HEK293T (cell line): Measurements from ENCODE around the gene NUF2.
"Not testable (repeated sequence)": the region's sequence is repeated elsewhere in the genome, so short reads cannot be mapped to it uniquely, and the experiment has no call there.

Experiments used
- CTCF ChIA-PET: fragments of 350-600 bp; formaldehyde crosslinking; extraction: SDS; loops from one replicate; lab custom pipeline; 2021; ENCODE audit warnings: antibody characterized with exemption, inconsistent platforms; lab: Yijun Ruan, JAX
- POLR2A ChIA-PET: fragments of 350-600 bp; formaldehyde crosslinking; extraction: SDS; loops from one replicate; lab custom pipeline; 2020; ENCODE audit warnings: antibody characterized with exemption, inconsistent platforms; lab: Yijun Ruan, JAX
- DNase-seq: peaks from one replicate; pipeline ENCODE4 v3.0.0; 2012; ENCODE audit warnings: mixed read lengths; ENCODE audit errors: extremely low spot score
- ARNT ChIP-seq: fragments of 450-650 bp; IDR thresholded peaks from 2 replicates; pipeline ENCODE4 v1.6.1; 2017; ENCODE audit warnings: mild to moderate bottlenecking
- BHLHE40 ChIP-seq: fragments of 450-650 bp; IDR thresholded peaks from 2 replicates; pipeline ENCODE4 v1.6.1; 2016; ENCODE audit warnings: mild to moderate bottlenecking, moderate library complexity, borderline replicate concordance
- CTBP1 ChIP-seq: fragments of 450-650 bp; IDR thresholded peaks from 2 replicates; pipeline ENCODE4 v1.6.1; 2016; ENCODE audit warnings: borderline replicate concordance
- ELF4 ChIP-seq: fragments of 450-650 bp; IDR thresholded peaks from 2 replicates; pipeline ENCODE4 v1.6.1; 2017; ENCODE audit warnings: antibody characterized with exemption
- FOXA1 ChIP-seq: fragments of 450-650 bp; IDR thresholded peaks from 2 replicates; pipeline ENCODE4 v1.6.1; 2016; ENCODE audit warnings: mild to moderate bottlenecking
- FOXK2 ChIP-seq: fragments of 450-650 bp; IDR thresholded peaks from 2 replicates; pipeline ENCODE4 v1.6.1; 2016; ENCODE audit warnings: mild to moderate bottlenecking
- FOXM1 ChIP-seq: fragments of 450-650 bp; IDR thresholded peaks from 2 replicates; pipeline ENCODE4 v1.6.1; 2017; ENCODE audit warnings: mild to moderate bottlenecking, borderline replicate concordance
- HDGF ChIP-seq: fragments of 450-650 bp; IDR thresholded peaks from 2 replicates; pipeline ENCODE4 v1.6.1; 2017; ENCODE audit warnings: antibody characterized with exemption, borderline replicate concordance
- L3MBTL2 ChIP-seq: fragments of 450-650 bp; conservative IDR thresholded peaks from 2 replicates; pipeline ENCODE4 v1.6.1; 2016; ENCODE audit warnings: mild to moderate bottlenecking
- LEF1 ChIP-seq: fragments of 450-650 bp; IDR thresholded peaks from 2 replicates; pipeline ENCODE4 v1.6.1; 2017; ENCODE audit warnings: mild to moderate bottlenecking, borderline replicate concordance
- NFRKB ChIP-seq: fragments of 450-650 bp; IDR thresholded peaks from 2 replicates; pipeline ENCODE4 v1.6.1; 2016; ENCODE audit warnings: mild to moderate bottlenecking, moderate library complexity
- PKNOX1 ChIP-seq: fragments of 450-650 bp; IDR thresholded peaks from 2 replicates; pipeline ENCODE4 v1.6.1; 2016
- SP1 ChIP-seq: fragments of 450-650 bp; IDR thresholded peaks from 2 replicates; pipeline ENCODE4 v1.6.1; 2017
- SUZ12 ChIP-seq: fragments of 450-650 bp; IDR thresholded peaks from 2 replicates; pipeline ENCODE4 v1.6.1; 2016; ENCODE audit warnings: mild to moderate bottlenecking
- TARDBP ChIP-seq: fragments of 450-650 bp; IDR thresholded peaks from 2 replicates; pipeline ENCODE4 v1.6.1; 2016
- ZNF384 ChIP-seq: fragments of 450-650 bp; IDR thresholded peaks from 2 replicates; pipeline ENCODE4 v1.6.1; 2016

The NUF2 gene

GRCh38 chr1:163321311-163322305 is at the start of gene NUF2:
Gene NUF2 (plus strand): TSS chr1:163321954. CDS start chr1:163326052, 4,098 bp downstream.
- ChIA-PET POLR2A (interaction anchor here (0.9 to 1.5 kb wide), 5 partner anchors 11 to 461 kb away, joined by 3 to 4 read pairs (median 3); partner anchors contain the start of gene CCDC190), CTCF (no interaction called here)
- DNase-seq: peak; percentile 97
- TF ChIP-seq NFRKB (peak; percentile 59; the same call in 1 of the 2 replicates), ZNF384 (no peak), PKNOX1 (peak; percentile 89), SUZ12 (no peak), CTBP1 (peak; percentile 98), FOXK2 (peak; percentile 91), L3MBTL2 (peak; percentile 98), ARNT (peak; percentile 90), BHLHE40 (no peak), FOXA1 (no peak), TARDBP (no peak), HDGF (no peak), ELF4 (peak; percentile 61), LEF1 (peak; percentile 71; the same call in 1 of the 2 replicates), SP1 (0 out of 2 replicates have a peak, but pooled peaks have one; percentile 17), FOXM1 (peak; percentile 97)

- ChIA-PET POLR2A (no interaction called here), CTCF (no interaction called here)
- no peak for DNase-seq
- no peak for TF ChIP-seq ARNT
- no peak for TF ChIP-seq HDGF
- no peak for TF ChIP-seq L3MBTL2
- TF ChIP-seq TARDBP: no peak
These were observed 47.9 kb upstream of the NUF2 start for GRCh38 chr1:163273766-163274441.

DNA sequence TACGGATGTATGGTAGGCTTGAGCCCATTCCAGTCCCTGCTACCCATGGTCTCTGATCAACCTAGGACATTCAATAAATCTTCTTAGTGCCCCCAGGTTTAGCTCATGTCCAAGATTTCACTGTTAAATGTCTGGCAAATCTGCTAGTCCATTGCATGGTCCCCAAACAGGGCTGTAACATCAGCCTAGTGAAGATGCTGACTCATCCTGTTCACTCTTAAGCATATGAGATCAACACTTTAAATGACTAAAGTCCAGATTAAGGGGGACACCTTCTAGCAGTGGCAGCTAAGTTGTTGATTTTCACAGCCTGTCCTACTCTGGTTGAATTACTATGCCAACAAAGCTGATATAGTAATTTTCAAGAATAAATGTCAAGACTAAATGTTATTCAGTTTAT is 46.5 kb upstream of the NUF2 start:
- DNase-seq: no peak
- ChIA-PET POLR2A (no interaction called here), CTCF (no interaction called here)
- TF ChIP-seq PKNOX1: no peak
- no peak for TF ChIP-seq ARNT
- no peak for TF ChIP-seq BHLHE40
- no peak for TF ChIP-seq FOXM1
- no peak for TF ChIP-seq HDGF
- no peak for TF ChIP-seq ELF4

- TF ChIP-seq TARDBP (no peak), SP1 (no peak), ARNT (no peak), CTBP1 (no peak), FOXA1 (no peak)
- ChIA-PET POLR2A (no interaction called here), CTCF (no interaction called here)
- no peak for DNase-seq
These were observed 43.2 kb upstream of the NUF2 start for GRCh38 chr1:163278602-163279001.

DNA sequence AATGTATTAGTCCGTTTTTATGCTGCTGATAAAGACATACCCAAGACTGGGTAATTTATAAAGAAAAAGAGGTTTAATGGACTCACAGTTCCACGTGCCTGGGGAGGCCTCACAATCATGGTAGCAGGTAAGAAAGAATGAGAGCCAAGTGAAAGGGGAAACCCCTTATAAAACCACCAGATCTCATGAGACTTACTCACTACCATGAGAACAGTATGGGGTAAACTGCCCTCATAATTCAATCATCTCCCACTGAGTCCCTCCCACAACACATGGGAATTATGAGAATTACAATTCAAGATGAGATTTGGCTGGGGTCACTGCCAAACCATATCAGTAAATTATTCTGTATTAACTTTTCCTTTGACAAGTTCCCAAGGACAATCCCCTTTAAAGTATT is 36.9 kb upstream of the NUF2 start:
- CTCF ChIA-PET, DNase-seq, POLR2A ChIA-PET: not testable (repeated sequence)

DNA sequence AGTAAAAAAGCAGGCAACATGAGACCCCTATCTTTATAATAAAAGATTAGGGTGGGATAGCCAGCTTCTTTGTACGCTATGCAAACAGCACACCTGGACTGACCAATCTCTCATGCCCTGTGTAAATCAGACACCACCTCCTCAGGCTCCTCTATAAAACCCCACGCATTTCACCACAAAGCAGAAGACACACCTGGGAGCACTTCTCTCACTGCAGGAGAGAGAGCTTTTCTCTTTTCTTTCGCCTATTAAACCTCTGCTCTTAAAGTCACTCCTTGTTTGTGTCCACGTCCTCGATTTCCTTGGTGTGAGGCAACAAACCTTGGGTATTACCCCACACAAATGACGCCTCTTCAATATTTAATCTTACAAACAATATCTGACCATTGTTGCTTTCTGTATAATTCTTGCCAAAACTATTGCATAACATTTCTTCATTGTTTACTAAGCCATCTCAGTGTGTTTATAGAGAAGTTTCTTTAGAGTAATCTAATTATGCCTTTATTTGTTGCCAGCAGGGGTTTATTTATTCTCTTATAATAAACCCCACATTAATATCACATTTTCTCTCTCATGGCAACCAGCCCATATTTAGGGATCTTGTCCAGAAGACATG is 31.6 kb upstream of the NUF2 start:
- ChIA-PET CTCF (no interaction called here), POLR2A (no interaction called here)
- TF ChIP-seq FOXA1 (no peak), CTBP1 (no peak), ELF4 (no peak), NFRKB (no peak), ZNF384 (no peak), BHLHE40 (no peak), SUZ12 (no peak), LEF1 (no peak), FOXK2 (no peak), ARNT (no peak), SP1 (no peak), L3MBTL2 (no peak), FOXM1 (no peak), HDGF (no peak), PKNOX1 (no peak), TARDBP (no peak)
- no peak for DNase-seq
